IPS-18a (cell line): ENCODE measurements around the gene DDX54.

Source experiments
- H3K27ac ChIP-seq: one replicate; pipeline ENCODE4 v1.5.1; 2013; ENCODE audit warnings: low read length
- H3K27me3 ChIP-seq: one replicate; pipeline ENCODE4 v1.6.1; 2013; ENCODE audit warnings: mild to moderate bottlenecking, low read length; ENCODE audit not compliant: control insufficient read depth, insufficient read depth
- H3K36me3 ChIP-seq: one replicate; pipeline ENCODE4 v1.6.1; 2013; ENCODE audit warnings: low read depth, low read length; ENCODE audit not compliant: control insufficient read depth
- H3K4me1 ChIP-seq: one replicate; pipeline ENCODE4 v1.6.1; 2013; ENCODE audit warnings: low read depth, low read length; ENCODE audit not compliant: control insufficient read depth
- H3K4me3 ChIP-seq: one replicate; pipeline ENCODE4 v1.5.1; 2013; ENCODE audit warnings: low read length
- H3K9ac ChIP-seq: one replicate; pipeline ENCODE4 v1.6.1; 2013; ENCODE audit warnings: mild to moderate bottlenecking, low read length, moderate library complexity
- H3K9me3 ChIP-seq: one replicate; pipeline ENCODE4 v1.6.1; 2013; ENCODE audit warnings: low read depth, low read length; ENCODE audit not compliant: control insufficient read depth

DDX54 gene

GRCh38 chr12:113185180-113186032, at the start of gene DDX54, which contains the start of gene RITA1:
DDX54 (minus strand) TSS chr12:113185478; CDS start chr12:113185451, 27 bp downstream.
RITA1 (plus strand) TSS chr12:113185721; CDS start chr12:113186747, 1,026 bp downstream.
- Histone ChIP-seq H3K4me1 (no peaks in the 10 kb centered on the region), H3K36me3 (peaks cover 6% of the 10 kb centered on the region), H3K9ac (peak within 1 kb of the TSS; percentile 90), H3K9me3 (no peaks in the 10 kb centered on the region), H3K27me3 (no peaks in the 10 kb centered on the region), H3K27ac (peak within 1 kb of the TSS; percentile 87), H3K4me3 (peak within 1 kb of the TSS; percentile 86)

DNA sequence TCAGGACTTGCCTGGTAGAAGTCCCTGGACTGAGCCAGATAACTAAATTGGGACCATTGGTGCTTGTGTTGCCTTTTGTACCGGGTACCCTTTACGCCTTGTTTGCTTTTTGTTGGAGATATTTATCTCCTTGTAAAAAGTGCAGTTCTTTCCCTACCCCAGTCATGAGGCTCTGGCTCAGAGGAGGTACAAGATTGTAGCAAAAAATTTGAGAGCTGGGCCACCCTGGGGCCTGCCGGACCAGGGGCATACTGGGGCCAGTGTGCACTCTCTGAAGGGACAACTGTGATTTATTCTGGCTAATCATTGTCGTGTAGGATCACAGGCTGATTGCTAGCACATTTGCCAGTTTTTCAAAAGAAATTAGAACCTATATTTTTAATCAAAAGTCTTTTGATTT, 49.2 kb upstream of the DDX54 start:
- no peaks in the 10 kb centered on the region for H3K9me3 ChIP-seq
- H3K9ac ChIP-seq: no peak overlapping the region
- no peaks in the 10 kb centered on the region for H3K36me3 ChIP-seq
- H3K27ac ChIP-seq: no peak overlapping the region
- H3K4me3 ChIP-seq: no peak overlapping the region
- H3K27me3 ChIP-seq: no peaks in the 10 kb centered on the region
- peaks cover 20% of the 10 kb centered on the region for H3K4me1 ChIP-seq

- no peaks in the 10 kb centered on the region for H3K27me3 ChIP-seq
- H3K4me1 ChIP-seq: peaks cover 20% of the 10 kb centered on the region
- no peak overlapping the region for H3K4me3 ChIP-seq
- no peak overlapping the region for H3K27ac ChIP-seq
- no peaks in the 10 kb centered on the region for H3K36me3 ChIP-seq
- no peaks in the 10 kb centered on the region for H3K9me3 ChIP-seq
- H3K9ac ChIP-seq: no peak overlapping the region
Measured at GRCh38 chr12:113233967-113234366, 48.7 kb upstream of the DDX54 start.

GRCh38 chr12:113232840-113233585, 47.7 kb upstream of the DDX54 start:
- no peak overlapping the region for H3K27ac ChIP-seq
- no peaks in the 10 kb centered on the region for H3K27me3 ChIP-seq
- peak overlapping the region; percentile 6 for H3K9ac ChIP-seq
- H3K4me3 ChIP-seq: peak overlapping the region; percentile 6
- H3K36me3 ChIP-seq: no peaks in the 10 kb centered on the region
- no peaks in the 10 kb centered on the region for H3K9me3 ChIP-seq
- H3K4me1 ChIP-seq: peaks cover 20% of the 10 kb centered on the region

DNA sequence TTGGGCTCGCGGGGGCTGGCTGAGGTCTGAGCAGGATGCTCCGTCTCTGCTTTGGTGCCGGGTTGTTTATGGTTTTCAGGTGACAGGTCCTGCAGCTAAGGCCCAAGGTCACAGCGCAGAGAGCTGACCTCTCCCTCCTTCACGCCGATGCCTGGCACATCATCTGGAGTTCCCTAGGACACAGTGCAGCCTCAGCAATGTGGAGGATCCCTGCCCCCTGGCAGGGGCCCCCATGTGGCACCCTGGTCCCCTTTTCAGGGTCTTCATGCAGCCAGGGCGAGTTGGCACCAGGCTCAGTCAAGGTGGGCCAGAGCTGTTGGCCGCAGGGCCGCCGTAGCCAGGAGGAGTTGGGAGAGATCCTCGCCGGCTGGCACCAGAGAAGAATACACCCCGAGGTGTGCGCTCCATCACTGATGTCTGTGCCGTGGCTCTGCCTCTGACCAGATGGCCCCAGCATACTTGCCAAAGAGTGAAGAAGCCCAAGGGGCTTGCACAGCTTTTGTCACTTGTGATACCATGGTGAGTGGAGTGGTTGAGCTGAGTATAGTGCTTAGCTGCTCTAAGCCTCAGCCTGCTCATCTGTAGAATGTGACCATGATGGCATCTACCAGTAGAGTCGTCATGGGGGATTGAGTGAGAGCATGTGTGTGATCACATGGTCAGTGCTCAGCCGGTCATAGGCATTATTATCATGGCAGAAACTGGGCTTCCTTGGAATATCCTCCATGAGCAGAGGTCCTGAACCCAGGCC, 47.0 kb upstream of the DDX54 start:
- peak overlapping the region; percentile 6 for H3K4me3 ChIP-seq
- no peaks in the 10 kb centered on the region for H3K36me3 ChIP-seq
- peak overlapping the region; percentile 26 for H3K9ac ChIP-seq
- peaks cover 20% of the 10 kb centered on the region for H3K4me1 ChIP-seq
- H3K9me3 ChIP-seq: no peaks in the 10 kb centered on the region
- no peak overlapping the region for H3K27ac ChIP-seq
- H3K27me3 ChIP-seq: no peaks in the 10 kb centered on the region

- Histone ChIP-seq H3K9ac (peak overlapping the region; percentile 26), H3K27me3 (no peaks in the 10 kb centered on the region), H3K27ac (no peak overlapping the region), H3K4me3 (no peak overlapping the region), H3K4me1 (peaks cover 20% of the 10 kb centered on the region), H3K36me3 (no peaks in the 10 kb centered on the region), H3K9me3 (no peaks in the 10 kb centered on the region)
Measured at GRCh38 chr12:113231235-113232088, 46.2 kb upstream of the DDX54 start.

- H3K27ac ChIP-seq: no peak overlapping the region
- peaks cover 20% of the 10 kb centered on the region for H3K4me1 ChIP-seq
- H3K36me3 ChIP-seq: no peaks in the 10 kb centered on the region
- no peaks in the 10 kb centered on the region for H3K9me3 ChIP-seq
- H3K9ac ChIP-seq: no peak overlapping the region
- no peak overlapping the region for H3K4me3 ChIP-seq
- H3K27me3 ChIP-seq: no peaks in the 10 kb centered on the region
Measured at GRCh38 chr12:113230315-113231234, 45.3 kb upstream of the DDX54 start.

GRCh38 chr12:113228394-113229028, 43.2 kb upstream of the DDX54 start:
- Histone ChIP-seq H3K9ac (no peak overlapping the region), H3K27me3 (no peaks in the 10 kb centered on the region), H3K4me3 (no peak overlapping the region), H3K9me3 (no peaks in the 10 kb centered on the region), H3K4me1 (peaks cover 16% of the 10 kb centered on the region), H3K27ac (no peak overlapping the region), H3K36me3 (no peaks in the 10 kb centered on the region)

- no peak overlapping the region for H3K27ac ChIP-seq
- H3K4me3 ChIP-seq: no peak overlapping the region
- no peaks in the 10 kb centered on the region for H3K36me3 ChIP-seq
- peaks cover 17% of the 10 kb centered on the region for H3K4me1 ChIP-seq
- H3K9me3 ChIP-seq: no peaks in the 10 kb centered on the region
- no peak overlapping the region for H3K9ac ChIP-seq
- H3K27me3 ChIP-seq: no peaks in the 10 kb centered on the region
Measured at GRCh38 chr12:113227686-113228391, 42.6 kb upstream of the DDX54 start.
